GM18873 (cell line): ENCODE data around the gene FAM120C.

ENCODE experiments used
- ATAC-seq: cut with Tn5 transposase; IDR thresholded peaks from one replicate; pipeline ENCODE4 v1.9.1; 2021; ENCODE audit warnings: mild to moderate bottlenecking, moderate library complexity, moderate number of reproducible peaks; ENCODE audit not compliant: unreplicated experiment, low FRiP score

Gene FAM120C

DNA sequence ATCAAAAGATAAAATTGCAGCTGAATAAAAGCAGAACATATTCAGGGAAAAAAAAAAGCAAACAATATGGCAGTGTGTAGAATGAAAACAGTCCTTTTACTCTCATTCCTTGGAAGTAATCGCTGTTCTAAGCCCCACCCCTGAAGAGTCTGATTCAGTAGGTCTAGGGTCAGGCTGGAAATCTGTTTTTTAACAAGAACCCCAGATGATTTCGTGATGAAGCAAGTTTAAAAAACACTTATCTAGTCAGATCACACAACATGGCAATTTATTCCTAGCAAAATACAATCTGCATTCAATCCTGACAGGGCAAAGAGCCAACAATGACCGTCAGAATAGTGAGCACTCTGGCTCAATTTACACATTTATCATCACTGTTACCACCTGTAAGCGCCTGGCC, 16.1 kb downstream of the FAM120C start:
- no peak for ATAC-seq

DNA sequence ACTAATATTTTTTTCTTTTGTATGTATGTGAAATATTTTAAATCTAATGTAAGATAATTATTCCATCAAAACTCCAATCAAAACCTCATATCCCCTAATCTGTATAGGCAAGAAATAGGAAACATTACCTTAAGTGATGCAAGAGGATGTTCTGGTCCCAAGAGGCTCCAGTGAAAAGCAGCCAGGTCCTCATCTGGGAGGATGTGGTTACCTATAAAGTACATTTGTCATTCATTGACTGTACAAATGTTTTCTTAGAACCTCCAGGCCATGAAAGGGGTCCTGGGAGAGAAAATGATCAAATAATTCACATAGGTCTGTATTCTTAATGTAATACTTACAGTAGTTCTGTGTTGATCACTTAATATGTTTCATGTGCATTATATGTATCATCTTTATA, 25.5 kb downstream of the FAM120C start:
- no peak for ATAC-seq

DNA sequence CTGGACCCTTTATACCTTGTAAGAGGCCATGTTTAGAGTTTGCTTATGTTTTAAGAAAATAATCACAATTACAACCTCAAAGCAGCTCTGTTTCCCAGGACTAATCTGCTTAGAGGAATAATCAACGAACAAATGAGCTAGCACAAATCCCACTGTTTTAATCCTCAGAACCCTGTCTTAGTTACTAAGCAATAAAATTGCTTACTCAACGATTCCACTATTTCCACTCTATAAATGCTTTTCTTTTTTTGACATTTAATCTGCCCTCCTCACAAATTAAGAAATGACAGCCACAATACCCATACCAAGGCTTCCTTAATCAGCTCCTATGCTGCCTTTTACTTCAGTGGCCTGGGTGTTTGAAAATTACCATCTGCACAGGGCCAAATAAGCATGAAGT, 48.8 kb downstream of the FAM120C start:
- no peak for ATAC-seq

DNA sequence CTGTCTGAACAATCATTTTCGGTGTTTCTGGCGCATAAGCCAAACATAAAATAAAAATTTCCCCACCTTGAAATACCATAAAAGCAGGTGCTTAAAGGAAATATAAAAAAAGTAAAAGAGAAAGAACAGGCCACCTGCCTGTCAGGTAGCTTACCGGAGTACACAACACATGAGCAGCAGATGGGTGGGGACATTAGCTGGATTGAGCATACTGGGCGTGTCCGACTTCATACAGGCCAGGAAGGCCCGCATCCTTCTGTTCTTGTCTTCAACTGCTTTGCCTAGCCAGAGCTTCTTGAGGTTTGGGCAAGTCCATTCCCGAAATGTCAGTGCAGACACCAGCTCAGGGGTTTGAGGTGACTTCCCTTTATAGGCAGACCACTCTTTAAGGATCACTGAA, 66.7 kb downstream of the FAM120C start:
- ATAC-seq: no peak

DNA sequence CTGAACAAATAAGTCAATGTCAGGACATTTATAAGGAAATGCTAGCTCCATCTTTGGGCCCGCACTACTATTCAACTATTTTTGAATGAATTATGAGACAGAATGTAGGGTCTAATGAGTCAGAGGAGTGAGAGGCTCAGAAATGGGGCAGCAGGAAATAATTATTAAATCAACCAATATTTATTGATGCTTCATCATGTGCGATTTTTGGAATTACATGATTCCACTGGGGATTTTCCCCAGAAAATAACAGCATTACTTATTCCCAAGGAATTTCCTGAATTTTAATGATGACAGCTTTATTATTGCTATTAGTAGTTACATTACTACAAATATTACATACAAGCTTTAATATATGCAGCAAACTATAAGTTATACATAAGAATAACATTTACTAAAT, 89.5 kb downstream of the FAM120C start:
- ATAC-seq: no peak

DNA sequence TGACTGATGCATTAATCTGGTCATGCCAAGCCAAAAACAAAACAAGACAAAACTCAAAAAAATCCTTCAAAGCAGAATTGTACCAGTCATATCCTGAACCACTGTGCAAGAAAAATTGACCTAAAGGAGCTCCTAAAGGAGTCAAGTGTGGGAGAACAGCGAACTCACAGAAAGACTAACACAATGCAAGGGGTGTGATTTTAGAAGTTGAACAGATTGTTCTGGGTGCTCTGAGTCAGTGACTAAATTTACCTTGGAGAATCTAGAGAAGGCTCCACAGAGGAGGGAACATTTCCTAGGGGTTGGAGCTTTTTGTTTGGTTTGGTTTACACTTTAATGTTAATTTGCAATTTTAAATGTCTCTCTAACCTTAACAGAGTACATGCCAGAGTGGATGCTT, 89.9 kb downstream of the FAM120C start:
- ATAC-seq: no peak

DNA sequence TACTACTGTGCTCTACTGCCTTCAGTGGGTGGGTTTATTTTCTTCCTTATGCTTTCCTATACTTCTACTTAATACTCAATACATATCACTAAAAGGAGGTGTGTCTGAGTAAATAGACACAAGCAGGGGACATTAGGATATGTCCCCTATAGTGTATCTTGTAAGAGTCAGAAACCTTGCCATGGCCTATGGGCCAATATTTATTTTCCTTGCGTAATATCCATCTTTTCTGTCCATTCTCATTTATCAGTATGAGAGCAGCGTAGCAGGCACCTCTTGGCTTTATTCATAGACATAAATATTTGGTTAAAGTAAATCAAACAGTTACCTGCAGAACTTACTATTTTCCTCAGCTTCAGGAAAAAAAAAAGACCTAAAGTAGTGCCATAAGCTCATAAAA, 92.2 kb downstream of the FAM120C start:
- no peak for ATAC-seq

DNA sequence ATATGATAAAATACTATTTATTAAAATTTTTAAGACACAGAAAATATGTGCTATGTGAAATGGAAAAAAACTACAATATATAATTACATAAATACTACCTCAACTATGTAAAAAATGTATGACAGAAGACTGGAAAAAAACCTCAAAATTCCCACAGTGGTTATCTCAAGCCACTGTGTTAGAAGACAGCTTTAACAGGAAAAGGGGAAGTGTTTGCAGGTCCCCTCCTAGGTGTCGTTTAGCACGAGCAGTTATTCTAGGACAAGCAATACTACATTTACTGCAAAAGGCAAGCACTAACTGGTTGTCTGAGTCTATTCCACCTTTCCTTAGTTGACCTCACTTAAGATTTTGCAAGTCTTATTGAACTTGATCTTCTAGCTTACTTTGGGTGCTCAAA, 93.9 kb downstream of the FAM120C start:
- no peak for ATAC-seq

DNA sequence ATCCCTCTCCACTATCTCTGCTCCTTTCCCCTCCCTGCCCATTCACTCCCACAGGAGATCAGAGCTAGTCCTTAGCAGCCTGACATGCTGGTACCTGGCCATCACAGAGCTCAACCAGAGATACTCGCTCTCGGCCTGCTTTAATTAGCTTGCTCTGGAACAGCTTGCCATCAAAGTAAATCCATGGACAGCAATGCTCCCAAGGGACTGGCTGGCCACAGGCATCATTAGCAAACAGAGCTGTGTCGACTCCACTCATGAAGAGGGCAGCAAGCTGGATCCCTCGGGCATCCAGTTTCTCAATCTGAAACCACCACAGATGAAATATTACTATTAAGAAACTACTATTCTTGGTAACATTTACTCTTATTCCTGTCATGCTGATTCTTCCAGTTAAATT, 95.4 kb downstream of the FAM120C start:
- no peak for ATAC-seq

DNA sequence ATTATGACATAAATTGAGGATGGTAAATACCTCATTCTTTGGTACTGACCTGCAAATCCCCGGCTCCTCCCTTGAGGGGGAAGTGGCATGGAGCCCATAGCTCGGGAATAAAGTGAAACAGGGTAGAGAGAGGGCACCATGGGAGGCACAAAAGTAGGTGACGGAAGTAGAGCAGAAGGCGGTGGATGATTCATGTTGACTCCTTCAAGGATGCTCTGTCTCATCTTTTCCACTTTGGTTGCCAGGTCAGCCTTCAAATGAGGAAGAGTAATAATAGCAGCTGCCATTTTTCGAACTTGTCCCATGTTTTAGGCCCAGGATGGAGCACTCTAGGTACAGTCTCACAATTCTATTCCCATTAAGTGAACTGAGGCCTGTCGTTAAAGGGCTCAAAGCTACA, 97.4 kb downstream of the FAM120C start:
- no peak for ATAC-seq

DNA sequence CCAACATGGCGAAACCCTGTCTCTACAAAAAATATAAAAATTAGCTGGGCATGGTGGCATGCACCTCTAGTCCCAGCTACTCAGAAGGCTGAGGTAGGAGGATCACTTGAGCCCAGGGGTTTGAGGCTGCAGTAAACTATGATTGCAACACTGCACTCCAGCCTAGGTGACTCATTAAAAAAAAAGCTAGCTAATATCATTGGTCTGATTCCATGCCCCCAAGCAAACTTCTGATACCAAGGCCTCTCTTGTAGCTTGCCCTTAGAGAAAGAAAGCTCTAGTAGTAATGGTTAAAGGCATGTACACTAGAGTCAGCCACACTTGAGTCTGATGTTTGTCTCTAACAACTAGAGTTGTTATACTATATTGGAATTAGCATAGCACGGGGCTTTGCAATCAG, 106.2 kb downstream of the FAM120C start:
- no peak for ATAC-seq

DNA sequence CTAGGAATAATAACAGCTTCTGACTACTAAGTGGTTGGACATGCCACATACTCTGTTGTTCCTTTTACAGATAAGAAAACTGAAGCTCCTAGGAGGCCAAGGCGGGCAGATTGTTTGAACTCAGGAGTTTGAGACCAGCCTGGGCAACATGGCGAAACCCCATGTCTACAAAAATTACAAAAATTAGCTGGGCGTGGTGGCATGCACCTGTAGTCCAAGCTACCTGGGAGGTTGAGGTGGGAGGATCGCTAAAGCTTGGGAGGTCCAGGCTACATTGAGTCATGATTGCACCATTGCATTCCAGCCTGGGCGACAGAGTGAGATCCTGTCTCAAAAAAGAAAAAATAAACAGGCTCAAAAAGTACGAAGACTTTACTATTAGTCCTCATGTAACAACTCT, 108.2 kb downstream of the FAM120C start:
- no peak for ATAC-seq

DNA sequence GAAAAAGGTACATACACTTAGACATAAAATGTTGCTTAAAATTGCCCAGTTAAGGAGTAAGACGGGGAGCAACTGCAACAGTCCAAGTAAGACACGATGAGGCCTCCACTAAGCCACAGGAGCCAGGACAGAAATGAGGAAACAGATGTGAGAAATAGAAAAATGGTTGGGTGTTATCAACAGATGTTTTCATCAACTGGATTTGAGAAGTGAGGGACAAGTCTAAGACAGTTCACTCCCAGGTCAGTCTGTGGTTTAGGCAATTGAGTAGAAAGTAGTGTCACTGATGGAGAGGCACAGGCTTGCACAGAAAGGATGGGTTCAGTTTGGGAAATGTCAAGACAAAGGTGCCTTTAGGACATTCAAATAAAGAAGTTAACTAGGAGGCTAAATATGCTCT, 115.3 kb downstream of the FAM120C start:
- no peak for ATAC-seq

DNA sequence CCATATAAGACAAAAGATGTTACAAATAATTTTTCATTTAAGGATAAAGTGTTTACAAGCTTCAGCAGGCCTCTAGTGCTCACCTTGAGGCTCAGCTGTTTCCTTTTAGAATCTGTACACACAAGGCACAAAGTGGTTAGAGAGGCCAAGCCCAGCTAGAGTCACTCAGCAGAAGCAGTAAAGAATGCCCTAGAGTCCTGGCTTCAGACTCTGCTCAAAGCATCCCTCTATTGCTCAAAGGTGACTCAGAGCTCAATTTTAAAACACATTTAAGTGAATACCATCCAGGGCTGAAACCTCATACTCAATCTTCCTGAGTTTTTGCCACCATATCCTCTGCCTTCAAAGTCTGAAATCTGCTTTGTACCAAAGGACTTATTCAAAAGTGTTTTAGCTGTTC, 116.2 kb downstream of the FAM120C start:
- ATAC-seq: no peak

DNA sequence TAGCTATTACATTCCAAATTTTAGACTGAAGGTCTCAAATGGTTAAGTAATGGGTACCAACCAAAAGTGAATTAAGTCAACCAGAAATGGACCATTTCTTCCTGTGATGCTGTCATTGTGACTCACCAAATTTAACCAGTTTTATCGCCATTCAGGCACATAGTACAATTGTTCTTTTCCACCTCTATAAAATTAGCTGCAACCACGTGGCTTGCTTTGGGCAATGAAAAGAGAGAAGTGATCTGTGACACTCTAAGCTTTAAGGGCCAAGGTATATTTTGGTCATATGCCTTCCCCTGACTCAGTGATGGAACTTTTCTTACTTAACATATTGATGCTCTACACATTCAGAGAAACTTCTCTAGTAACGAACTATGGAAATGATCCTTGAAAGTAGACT, 118.5 kb downstream of the FAM120C start:
- no peak for ATAC-seq

DNA sequence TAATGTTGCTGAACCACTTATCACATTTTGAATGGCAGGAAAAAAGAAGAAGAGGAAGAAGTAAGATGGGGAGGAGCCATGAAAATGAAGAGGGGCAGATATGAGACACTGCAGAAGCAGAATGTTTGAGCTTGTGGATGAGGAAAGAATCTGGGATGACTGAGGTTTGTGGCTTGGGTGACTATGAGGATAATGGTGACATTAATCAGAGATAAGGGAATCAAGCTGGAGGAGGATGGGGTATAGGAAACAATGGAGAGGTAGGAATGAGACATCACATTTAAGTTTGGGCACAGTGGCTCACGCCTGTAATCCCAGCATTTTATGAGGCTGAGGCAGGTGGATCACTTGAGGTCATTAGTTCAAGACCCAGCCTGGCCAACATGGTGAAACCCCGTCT, 119.7 kb downstream of the FAM120C start:
- ATAC-seq: no peak

DNA sequence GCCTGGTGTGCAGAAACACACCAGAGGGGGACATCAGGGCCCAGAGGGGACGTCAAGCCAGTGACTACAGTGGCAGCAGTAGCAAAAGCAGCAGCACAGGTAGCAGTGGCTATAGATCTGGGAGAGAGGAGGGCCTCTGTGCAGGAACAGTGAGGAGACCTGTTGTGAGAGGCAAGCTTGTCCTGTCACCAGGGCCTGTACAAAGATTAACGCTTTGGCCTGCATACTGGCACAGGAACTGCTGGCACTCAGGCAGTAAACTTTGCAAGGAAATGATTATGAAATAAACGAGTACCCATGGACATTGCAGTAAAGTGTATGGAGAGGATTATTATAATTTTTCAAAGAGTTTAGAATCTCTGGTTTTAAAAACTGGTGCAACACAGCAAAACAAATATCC, 133.3 kb downstream of the FAM120C start:
- ATAC-seq: no peak

DNA sequence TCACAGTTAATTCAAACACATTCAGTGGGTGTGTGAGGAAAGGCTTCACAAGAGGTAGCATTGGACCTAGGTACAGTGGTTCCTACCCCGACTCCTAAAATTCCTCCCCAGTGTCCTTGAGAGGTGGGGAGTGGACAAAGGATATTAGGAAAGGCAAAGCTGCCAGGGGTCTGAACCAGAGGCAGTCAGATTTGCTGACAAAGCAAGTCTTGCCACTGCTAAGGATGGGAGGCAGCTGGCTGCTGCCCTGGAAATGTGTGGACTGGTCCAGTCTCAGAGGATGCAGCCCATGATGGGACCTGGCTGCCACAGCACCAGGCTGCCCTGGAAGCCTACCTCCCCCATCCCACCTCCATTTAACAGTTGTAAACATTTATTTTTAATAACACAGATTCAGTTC, 134.6 kb downstream of the FAM120C start:
- no peak for ATAC-seq

DNA sequence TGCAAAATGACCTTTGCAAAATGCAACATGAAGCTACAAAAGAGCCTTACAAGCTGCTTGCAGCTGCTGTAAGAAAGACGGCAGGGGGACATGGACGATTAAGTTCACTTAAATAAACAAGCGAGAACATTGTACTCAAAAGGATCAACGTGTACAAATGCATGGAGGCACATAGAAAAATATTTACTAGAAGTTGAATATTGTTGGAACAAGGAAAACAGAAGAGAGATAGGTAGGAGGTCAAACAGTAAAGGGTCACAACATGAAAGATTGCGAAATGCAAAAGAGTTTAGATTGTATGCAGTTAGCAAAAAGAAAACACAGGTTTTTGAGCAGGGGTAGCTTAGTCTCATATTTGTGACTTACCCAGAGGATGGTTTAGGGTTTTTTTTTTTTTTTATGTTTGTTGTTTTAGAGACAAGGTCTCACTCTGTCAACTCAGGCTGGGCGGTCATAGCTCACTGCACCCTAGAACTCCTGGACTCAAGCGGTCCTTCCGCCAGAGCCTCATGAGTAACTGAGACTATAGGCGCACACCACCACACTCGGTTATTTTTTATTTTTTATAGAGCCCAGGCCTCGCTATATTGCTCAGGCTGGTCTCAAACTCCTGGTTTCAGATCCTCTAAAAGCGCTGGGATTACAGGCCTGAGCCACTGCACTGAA, 137.4 kb downstream of the FAM120C start:
- no peak for ATAC-seq

DNA sequence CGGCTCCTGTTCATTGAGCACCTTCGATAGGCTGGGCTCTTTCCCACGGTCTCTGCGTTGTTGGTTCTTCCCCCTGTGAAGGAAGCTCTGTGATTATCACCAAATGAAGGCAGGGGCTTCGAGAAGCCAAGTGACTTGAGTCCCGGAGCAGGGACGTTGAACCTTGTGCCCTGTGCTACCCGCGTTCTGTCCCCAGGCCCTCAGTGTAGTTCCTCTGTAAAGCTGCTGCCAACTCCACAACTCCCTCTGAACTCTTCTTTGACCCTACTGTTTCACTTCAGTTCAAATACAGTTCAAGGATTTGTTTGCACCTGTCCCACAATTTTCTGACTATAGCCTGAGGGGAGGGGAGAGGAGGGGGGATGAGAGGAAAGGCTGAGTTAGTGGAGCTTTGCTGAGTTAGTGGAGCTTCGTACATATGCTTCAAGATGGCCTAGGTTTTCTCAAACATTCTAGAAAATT, 138.1 kb downstream of the FAM120C start:
- ATAC-seq: no peak

DNA sequence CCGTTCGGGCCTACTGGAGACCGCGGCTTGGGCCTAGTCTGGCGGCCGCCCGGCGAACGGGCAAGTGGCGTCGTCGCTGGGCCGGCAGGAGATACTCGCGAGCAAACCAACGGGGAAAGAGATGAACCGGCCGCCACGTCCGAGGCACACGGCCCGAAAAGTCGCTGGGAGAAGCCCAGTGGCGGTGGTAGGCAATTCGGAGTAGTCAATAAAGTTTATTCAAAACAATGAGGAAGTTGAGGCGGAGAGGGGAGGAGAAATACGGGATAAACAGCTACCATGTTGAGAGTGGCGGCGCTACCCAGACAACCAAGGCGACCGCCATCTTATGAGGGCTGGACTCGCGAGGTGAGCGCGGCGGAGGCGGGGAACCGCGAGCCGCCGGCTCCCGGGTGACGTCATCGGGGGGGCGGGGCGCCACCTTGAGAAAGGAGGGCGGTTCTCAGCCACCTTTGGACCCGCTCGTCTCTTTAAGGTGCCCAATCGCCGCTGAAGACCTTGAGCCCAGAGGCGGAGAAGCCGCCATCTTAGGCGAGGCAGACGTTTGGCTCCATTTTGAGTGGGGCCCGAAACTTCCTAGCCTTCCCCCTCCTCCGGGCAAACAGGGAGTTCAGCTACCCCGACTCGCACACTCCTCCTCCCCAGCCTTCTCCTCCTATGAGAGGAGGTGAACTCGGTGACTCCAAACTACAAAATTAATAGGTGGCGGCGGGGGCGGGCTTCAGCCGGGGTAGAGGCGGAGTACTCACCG, 138.8 kb downstream of the FAM120C start, which contains the start of gene PHF8:
Gene PHF8 (minus strand): TSS at position 348 of the 751 bp plus-strand sequence. CDS start 1,745 bp downstream, outside the sequence.
- peak; percentile 80 for ATAC-seq

DNA sequence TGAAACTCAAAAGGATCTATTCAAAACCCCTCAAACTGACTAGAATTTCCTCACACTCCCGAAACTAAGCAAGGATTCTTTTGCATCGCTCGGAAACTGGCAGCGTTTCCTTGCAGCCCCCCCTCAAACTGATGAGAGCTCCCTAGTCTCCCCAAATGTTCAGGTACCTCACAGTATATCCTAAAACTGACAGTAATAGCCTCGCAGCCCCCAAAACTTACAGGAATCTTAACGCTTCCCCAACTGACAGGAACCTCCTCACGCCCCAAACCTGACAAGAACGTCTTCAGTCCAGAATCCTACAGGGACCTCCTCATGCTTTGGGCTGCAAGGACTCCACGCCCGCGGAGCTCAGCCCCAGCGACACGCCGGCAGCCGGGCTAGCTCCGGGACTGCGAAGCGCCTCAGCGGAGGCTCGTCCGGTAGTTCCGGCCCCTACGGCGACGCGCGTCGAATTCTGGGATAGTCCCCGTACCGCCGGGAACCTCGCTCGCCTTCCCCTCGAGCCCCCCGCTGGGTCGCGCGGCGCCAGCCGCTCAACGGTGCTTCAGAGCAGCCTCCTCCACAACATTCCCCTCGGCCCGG, 139.4 kb downstream of the FAM120C start:
- ATAC-seq: peak; percentile 8
